Psoas muscle (tissue), 8 donors: ENCODE data around the gene KCNG4. TPM values are rescaled to one million over a fixed set of nuclear protein-coding genes. Genes with fewer than 3 reads are reported as not detected.

Experiments used
- ATAC-seq, 4 donors: fragments of 200-7000 bp; cut with Tn5 transposase; one replicate each; pipeline ENCODE4 v1.9.1; 2020; ENCODE audit warnings: moderate library complexity in 3 of 4, mild to moderate bottlenecking in 2 of 4
- DNase-seq, 2 donors: peaks; one replicate each; pipeline ENCODE4 v3.0.0-alpha.2; 2020
- H3K27ac ChIP-seq: fragments of 200-600 bp; one replicate; pipeline ENCODE4 v1.8.0; 2022
- H3K27me3 ChIP-seq, 3 donors: fragments of 200-600 bp in 1 of 3; one replicate each; pipeline versions ENCODE4 v1.6.1 to v1.8.0; 2013 to 2022; ENCODE audit warnings: low read length in 2 of 3, mild to moderate bottlenecking in 2 of 3, moderate library complexity in 1 of 3; ENCODE audit not compliant: insufficient read depth in 3 of 3
- H3K36me3 ChIP-seq, 2 donors: fragments of 200-600 bp in 1 of 2; one replicate each; pipeline versions ENCODE4 v1.6.1 to v1.8.0; 2013 to 2022; ENCODE audit warnings: low read depth in 1 of 2, mild to moderate bottlenecking in 1 of 2, moderate library complexity in 1 of 2; ENCODE audit not compliant: insufficient read depth in 1 of 2
- H3K4me1 ChIP-seq: fragments of 200-600 bp; one replicate; pipeline ENCODE4 v1.8.0; 2022
- H3K4me3 ChIP-seq: fragments of 200-600 bp; one replicate; pipeline ENCODE4 v1.8.0; 2022; ENCODE audit warnings: mild to moderate bottlenecking
- H3K9me3 ChIP-seq: fragments of 200-600 bp; one replicate; pipeline ENCODE4 v1.8.0; 2022
- CTCF ChIP-seq: fragments of 200-600 bp; IDR thresholded peaks from one replicate; pipeline ENCODE4 v1.8.0; 2022; ENCODE audit warnings: antibody characterized with exemption
- WGBS, 3 donors: extraction: QIAGEN DNeasy Blood & Tissue Kit; methylation state at CpG; one replicate each; pipeline versions ENCODE4 v1.1.6 to v1.1.7; 2013; 5-methylcytosine and 5-hydroxymethylcytosine counted together
- intact Hi-C, 2 donors: fragments of 100-400 bp; cut with DNase I; formaldehyde crosslinking; loops; one replicate each; pipeline versions ENCODE4 v1.11.0 to v1.14.2; 2022
- polyA plus RNA-seq, 3 donors: library from polyadenylated mRNA; stranded (reverse); fragments of 200-250 nt; gene quantifications; one replicate each; pipeline ENCODE4 v1.2.3, GENCODE V29; 2013
- total RNA-seq, 4 donors: library from RNA; stranded (reverse); fragmentation: NEBNext Ultra II Directional in 2 of 4; extraction: Animal tissue kit (Norgen Biotek cat#: 25700) in 2 of 4; gene quantifications; one replicate each; pipeline versions ENCODE4 v1.2.1 to v1.2.4, GENCODE V29; 2021 to 2023
- donor health status: healthy with polysubstance abuse.
- donor health status: DM: no; HTN: no; CAD: no; lungs with moderate emphysema.
- donor health status: Bipolar disorder and iron deficiency.
- donor health status: healthy.
- donor health status: DM: yes; HTN: yes; CAD: no.
- donor health status: DM: no; HTN: no; CAD: no.
- donor health status: DM: no; HTN: no; CAD: no.
- donor health status: DM: yes; HTN: yes; CAD: no.

The KCNG4 gene
- total and polyA plus RNA-seq, 7 donors: 0.04 to 0.10 TPM; not detected in 5

GRCh38 chr16:84270071-84270470 is 30.3 kb upstream of the KCNG4 start:
- H3K9me3 ChIP-seq: no peaks in the 10 kb centered on the region
- no peak overlapping the region for H3K4me3 ChIP-seq
- TF ChIP-seq CTCF: no peak
- H3K27me3 ChIP-seq: peaks cover 0 to 9% (median 0%) of the 10 kb centered on the region in 3 donors
- no peaks in the 10 kb centered on the region for H3K4me1 ChIP-seq
- DNase-seq (no peak), ATAC-seq (no peak)
- WGBS, 3 donors: 75 to 77% (median 75%) methylated on average over 9 of the region's 9 CpGs
- intact Hi-C loops: no loop called here
- H3K36me3 ChIP-seq: no peaks in the 10 kb centered on the region
- no peak overlapping the region for H3K27ac ChIP-seq

- ATAC-seq (no peak), DNase-seq (no peak)
- Histone ChIP-seq H3K9me3 (no peaks in the 10 kb centered on the region), H3K4me3 (no peak overlapping the region), H3K4me1 (no peaks in the 10 kb centered on the region), H3K27me3 (peaks cover 0 to 9% (median 0%) of the 10 kb centered on the region in 3 donors), H3K36me3 (no peaks in the 10 kb centered on the region), H3K27ac (no peak overlapping the region)
- no peak for TF ChIP-seq CTCF
- intact Hi-C loops: no loop called here
- 43 to 52% (median 46%) methylated on average over 18 of the region's 18 CpGs for WGBS, 3 donors
Measured at GRCh38 chr16:84268291-84269040, 28.7 kb upstream of the KCNG4 start.

DNA sequence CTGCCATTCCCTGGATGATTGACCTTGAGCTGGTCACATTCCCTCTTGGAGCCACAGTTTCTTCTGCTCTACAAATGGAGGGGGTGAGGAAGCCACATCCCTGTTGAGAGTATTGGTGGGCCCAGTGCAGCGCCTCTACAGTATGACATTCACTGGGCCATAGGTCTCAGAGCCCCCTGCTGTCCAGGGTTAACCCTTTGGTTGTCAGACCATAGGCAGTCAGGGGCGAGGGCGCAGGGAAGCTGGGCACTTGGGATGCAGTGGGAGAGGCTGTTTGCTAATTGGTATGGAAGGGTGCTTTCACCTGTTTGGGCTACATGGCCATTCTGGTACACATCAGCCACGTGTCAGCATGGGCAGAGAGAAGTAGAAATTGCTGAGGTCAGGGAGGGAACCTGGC is 27.6 kb upstream of the KCNG4 start:
- TF ChIP-seq CTCF: no peak
- Histone ChIP-seq H3K27me3 (peaks cover 0 to under 1% (median 0%) of the 10 kb centered on the region in 3 donors), H3K36me3 (no peaks in the 10 kb centered on the region), H3K27ac (no peak overlapping the region), H3K9me3 (no peaks in the 10 kb centered on the region), H3K4me1 (no peaks in the 10 kb centered on the region), H3K4me3 (no peak overlapping the region)
- intact Hi-C loops: no loop called here
- whole genome bisulfite sequencing, 3 donors: 77 to 85% (median 81%) methylated on average over 4 of the region's 4 CpGs
- DNase-seq (no peak), ATAC-seq (no peak)

DNA sequence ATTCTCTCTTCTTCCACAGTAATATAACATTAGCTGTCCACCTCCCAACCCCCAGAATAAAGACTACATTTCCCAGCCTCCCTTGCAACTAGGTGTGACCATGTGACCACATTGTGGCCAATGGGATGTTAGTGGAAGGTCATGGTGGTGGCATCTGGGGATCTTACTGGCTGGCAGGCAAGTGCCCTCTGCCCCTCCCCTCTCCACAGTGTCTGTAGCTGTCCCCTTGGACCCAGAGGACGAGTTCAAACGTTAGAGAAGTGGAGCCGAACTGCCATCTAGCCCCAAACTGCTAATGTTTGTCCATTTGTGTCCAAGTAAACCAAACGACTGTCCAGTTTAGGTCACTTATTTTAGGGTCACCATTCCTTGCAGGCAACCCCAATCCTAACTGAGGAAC is 26.6 kb upstream of the KCNG4 start:
- DNase-seq (no peak), ATAC-seq (peak; percentile 69 to 96 (median 94))
- intact Hi-C loops: no loop called here
- Histone ChIP-seq H3K4me1 (no peaks in the 10 kb centered on the region), H3K9me3 (no peaks in the 10 kb centered on the region), H3K4me3 (no peak overlapping the region), H3K36me3 (no peaks in the 10 kb centered on the region), H3K27me3 (no peaks in the 10 kb centered on the region), H3K27ac (no peak overlapping the region)
- WGBS, 3 donors: 23 to 34% (median 26%) methylated on average over 4 of the region's 4 CpGs
- TF ChIP-seq CTCF: no peak

- DNase-seq: no peak
- no peak overlapping the region for H3K27ac ChIP-seq
- 64 to 99% (median 74%) methylated on average over 3 of the region's 3 CpGs for WGBS, 3 donors
- no peaks in the 10 kb centered on the region for H3K36me3 ChIP-seq
- intact Hi-C loops: no loop called here
- no peaks in the 10 kb centered on the region for H3K27me3 ChIP-seq
- no peak overlapping the region for H3K4me3 ChIP-seq
- ATAC-seq: no peak
- no peaks in the 10 kb centered on the region for H3K4me1 ChIP-seq
- TF ChIP-seq CTCF: no peak
- H3K9me3 ChIP-seq: no peaks in the 10 kb centered on the region
Measured at GRCh38 chr16:84262939-84263338, 23.1 kb upstream of the KCNG4 start.
